GM10248 (cell line): ENCODE measurements around the gene SPA17.

Experiments
- CTCF ChIA-PET: fragments of 300-600 bp; sonication (Branson Sonifier 250); formaldehyde crosslinking; extraction: SDS; loops from one replicate; lab custom pipeline; 2021; ENCODE audit warnings: antibody characterized with exemption; lab: Yijun Ruan, JAX
- POLR2A ChIA-PET: fragments of 350-650 bp; sonication (Branson Sonifier 250); formaldehyde crosslinking; extraction: SDS; loops from one replicate; lab custom pipeline; 2020; ENCODE audit warnings: antibody characterized with exemption; lab: Yijun Ruan, JAX
- DNase-seq: peaks from one replicate; pipeline ENCODE4 v3.0.0; 2012; ENCODE audit errors: extremely low spot score
- CTCF ChIP-seq: IDR thresholded peaks from 2 replicates; pipeline ENCODE4 v1.5.1; 2012; ENCODE audit warnings: mild to moderate bottlenecking, low read depth; ENCODE audit errors: extremely low read depth, missing control alignments, control extremely low read depth

SPA17 gene

GRCh38 chr11:124670732-124671131, 3.0 kb upstream of the SPA17 start:
- TF ChIP-seq CTCF: no peak
- no peak for DNase-seq
- ChIA-PET POLR2A (no interaction called here), CTCF (interaction anchor here (0.8 to 5.5 kb wide), 16 partner anchors 9 to 206 kb away, joined by 3 to 86 read pairs (median 12); partner anchors contain the start of genes ESAM and MSANTD2)

GRCh38 chr11:124672536-124673215, 1.0 kb upstream of the SPA17 start:
- TF ChIP-seq CTCF: no peak

DNA sequence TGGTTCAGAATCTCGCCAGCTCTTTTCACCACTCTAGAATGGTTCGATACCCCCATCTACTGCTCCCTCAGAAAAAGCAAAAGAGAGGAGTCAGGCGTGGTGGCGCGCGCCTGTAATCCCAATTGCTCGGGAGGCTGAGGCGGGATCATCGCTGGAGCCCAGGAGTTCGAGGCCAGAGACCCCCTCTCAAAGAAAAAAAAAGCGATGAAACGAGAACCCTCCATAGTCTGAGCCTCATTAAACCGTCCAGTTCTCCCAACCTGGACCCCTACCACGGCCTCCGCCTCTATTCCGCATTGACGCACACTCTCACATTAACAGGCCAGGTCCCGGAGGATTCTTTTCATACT, 439 bp downstream of the SPA17 start:
- ChIA-PET POLR2A (interaction anchor here (0.7 kb wide), 1 partner anchor 599 kb away, joined by 3 read pairs; no protein-coding TSS in a partner anchor), CTCF (no interaction called here)
- TF ChIP-seq CTCF: no peak
- no peak for DNase-seq

More at GRCh38 chr11:124672536-124673215, 1.0 kb upstream of the SPA17 start:
- CTCF ChIA-PET: interaction anchor here (0.8 to 5.5 kb wide), 7 partner anchors 9 to 166 kb away, joined by 3 to 86 read pairs (median 4); partner anchors contain the start of gene ESAM
- POLR2A ChIA-PET: no interaction called here
- DNase-seq: no peak

GRCh38 chr11:124674571-124674970, 867 bp downstream of the SPA17 start:
- ChIA-PET CTCF (no interaction called here), POLR2A (no interaction called here)
- TF ChIP-seq CTCF: no peak
- no peak for DNase-seq

DNA sequence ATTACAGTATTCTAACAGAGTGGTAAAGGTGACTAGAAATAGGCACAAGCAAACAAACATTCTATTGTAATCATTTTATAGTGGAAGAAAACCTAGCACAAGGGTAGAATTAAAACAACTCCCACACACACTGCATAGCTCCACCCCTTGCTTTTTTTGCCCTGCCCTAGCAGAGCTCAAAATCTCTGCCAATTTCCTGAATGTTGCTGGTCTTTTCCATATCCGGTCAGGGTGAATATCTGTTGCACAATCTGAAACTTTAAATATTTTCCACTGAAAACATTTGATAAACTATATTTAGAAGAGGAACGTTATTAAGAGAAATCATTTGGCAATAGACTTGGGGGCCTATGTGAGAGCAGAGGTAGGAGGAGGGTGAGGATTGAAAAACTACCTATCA, 2.7 kb downstream of the SPA17 start:
- POLR2A ChIA-PET: no interaction called here

GRCh38 chr11:124678416-124678815, 4.7 kb downstream of the SPA17 start:
- POLR2A ChIA-PET: no interaction called here

More for the DNA sequence above, 2.7 kb downstream of the SPA17 start:
- TF ChIP-seq CTCF: no peak
- no peak for DNase-seq
- CTCF ChIA-PET: interaction anchor here (1.1 to 1.3 kb wide), 3 partner anchors 45 to 86 kb away, joined by 3 to 4 read pairs (median 3); no protein-coding TSS in a partner anchor

More at GRCh38 chr11:124678416-124678815, 4.7 kb downstream of the SPA17 start:
- DNase-seq: no peak
- CTCF ChIA-PET: interaction anchor here (0.9 to 2.7 kb wide), 4 partner anchors 9 to 159 kb away, joined by 3 to 11 read pairs (median 4); no protein-coding TSS in a partner anchor
- TF ChIP-seq CTCF: no peak
